Neuronal stem cell (in vitro differentiated cells): Measurements from ENCODE around the gene TRPM3.

ENCODE experiments used
- DNase-seq: peaks from one replicate; pipeline ENCODE4 v3.0.0-alpha.2; 2013; ENCODE audit warnings: low spot score
- H2AFZ ChIP-seq: one replicate; pipeline ENCODE4 v1.6.1; 2013; ENCODE audit warnings: mild to moderate bottlenecking, low read length, inconsistent platforms
- H2AK5ac ChIP-seq: 2 replicates; pipeline ENCODE4 v1.6.1; 2013; ENCODE audit warnings: low read depth, mild to moderate bottlenecking, inconsistent platforms, low read length, moderate library complexity, mixed read lengths
- H2BK120ac ChIP-seq: 2 replicates; pipeline ENCODE4 v1.6.1; 2013; ENCODE audit warnings: low read depth, mild to moderate bottlenecking, inconsistent platforms, low read length, moderate library complexity, mixed read lengths
- H2BK12ac ChIP-seq: one replicate; pipeline ENCODE4 v1.6.1; 2013; ENCODE audit warnings: low read length, inconsistent platforms
- H2BK15ac ChIP-seq: 2 replicates; pipeline ENCODE4 v1.6.1; 2013; ENCODE audit warnings: mild to moderate bottlenecking, low read length, inconsistent platforms, mixed read lengths
- H2BK5ac ChIP-seq: one replicate; pipeline ENCODE4 v1.6.1; 2013; ENCODE audit warnings: inconsistent platforms, mild to moderate bottlenecking, low read length, moderate library complexity
- H3K14ac ChIP-seq: one replicate; pipeline ENCODE4 v1.6.1; 2013; ENCODE audit warnings: low read length, inconsistent platforms
- H3K18ac ChIP-seq: 2 replicates; pipeline ENCODE4 v1.6.1; 2013; ENCODE audit warnings: low read length, inconsistent platforms
- H3K23ac ChIP-seq: 2 replicates; pipeline ENCODE4 v1.6.1; 2013; ENCODE audit warnings: low read depth, mild to moderate bottlenecking, mixed read lengths, low read length, inconsistent platforms; ENCODE audit not compliant: poor library complexity
- H3K27ac ChIP-seq: replicated peaks from 3 replicates; pipeline ENCODE4 v1.5.1; 2013; ENCODE audit warnings: low read length, inconsistent platforms
- H3K27me3 ChIP-seq, 3 experiments: 2 replicates each; pipeline ENCODE4 v1.6.1; 2013; ENCODE audit warnings: low read length in 3 of 3, mild to moderate bottlenecking in 2 of 3, inconsistent platforms in 1 of 3, low read depth in 1 of 3, mixed read lengths in 1 of 3, moderate library complexity in 1 of 3; ENCODE audit not compliant: control insufficient read depth in 3 of 3, insufficient read depth in 3 of 3
- H3K36me3 ChIP-seq, 2 donors: replicated peaks in 1 of 2; 2 replicates each; pipeline ENCODE4 v1.6.1; 2013; ENCODE audit warnings: low read length in 2 of 2; ENCODE audit not compliant: control insufficient read depth in 2 of 2, insufficient read depth in 2 of 2
- H3K4ac ChIP-seq: 2 replicates; pipeline ENCODE4 v1.6.1; 2013; ENCODE audit warnings: inconsistent platforms, mild to moderate bottlenecking, low read length, moderate library complexity
- H3K4me1 ChIP-seq, 2 donors: 1 replicate in 1 of 2; 2 replicates in 1 of 2; pipeline ENCODE4 v1.6.1; 2013; ENCODE audit warnings: low read length in 2 of 2, low read depth in 1 of 2; ENCODE audit not compliant: control insufficient read depth in 2 of 2, insufficient read depth in 1 of 2
- H3K4me2 ChIP-seq: one replicate; pipeline ENCODE4 v1.6.1; 2013; ENCODE audit warnings: mild to moderate bottlenecking, low read length, inconsistent platforms; ENCODE audit not compliant: insufficient read depth, poor library complexity, severe bottlenecking
- H3K4me3 ChIP-seq, 2 donors: 2 replicates each; pipeline ENCODE4 v1.5.1; 2013; ENCODE audit warnings: low read length in 2 of 2, mild to moderate bottlenecking in 2 of 2, inconsistent platforms in 1 of 2, moderate library complexity in 1 of 2
- H3K79me1 ChIP-seq: one replicate; pipeline ENCODE4 v1.6.1; 2013; ENCODE audit warnings: low read depth, mild to moderate bottlenecking, inconsistent platforms, low read length, moderate library complexity
- H3K9ac ChIP-seq: one replicate; pipeline ENCODE4 v1.6.1; 2013; ENCODE audit warnings: mild to moderate bottlenecking, low read depth, low read length, inconsistent platforms; ENCODE audit not compliant: poor library complexity
- H3K9me3 ChIP-seq, 2 donors: replicated peaks in 1 of 2; 2 replicates each; pipeline versions ENCODE3 to v1.6.1; 2013; ENCODE audit warnings: low read length in 2 of 2, mild to moderate bottlenecking in 2 of 2, inconsistent platforms in 1 of 2, low read depth in 1 of 2, mixed read lengths in 1 of 2, moderate library complexity in 1 of 2; ENCODE audit not compliant: control insufficient read depth in 2 of 2, insufficient read depth in 1 of 2
- H4K8ac ChIP-seq: one replicate; pipeline ENCODE4 v1.6.1; 2013; ENCODE audit warnings: low read depth, mild to moderate bottlenecking, inconsistent platforms, low read length, moderate library complexity
- H4K91ac ChIP-seq: one replicate; pipeline ENCODE4 v1.6.1; 2013; ENCODE audit warnings: low read length, low read depth, mild to moderate bottlenecking, inconsistent platforms; ENCODE audit not compliant: poor library complexity
- WGBS, 2 donors: extraction: QIAGEN DNeasy Blood & Tissue Kit; methylation state at CpG; one replicate each; pipeline ENCODE4 v1.1.7; 2013; ENCODE audit warnings: missing lambda C conversion rate in 2 of 2, mixed read lengths in 1 of 2; ENCODE audit not compliant: insufficient read length in 2 of 2, insufficient replicate concordance in 1 of 2; ENCODE audit errors: extremely low coverage in 2 of 2; 5-methylcytosine and 5-hydroxymethylcytosine counted together

TRPM3 gene

DNA sequence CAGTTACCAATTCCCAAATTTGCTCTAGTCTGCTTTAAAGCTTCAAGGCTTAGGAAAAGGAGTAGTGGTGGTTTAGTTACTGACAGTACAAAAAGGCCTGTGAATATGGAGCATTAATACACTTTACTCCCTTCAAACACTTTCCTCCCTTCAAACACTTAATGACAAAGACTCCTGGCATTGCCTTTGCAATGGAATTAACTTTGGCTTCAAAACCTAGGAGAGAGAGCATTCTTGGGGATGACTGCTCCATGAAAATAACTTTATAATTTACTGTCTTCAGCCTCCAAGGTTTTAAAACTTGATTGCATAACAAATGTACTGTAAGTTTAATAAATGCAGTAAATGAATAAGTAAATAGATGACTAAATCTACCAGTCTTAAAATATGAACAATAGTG lies 185.6 kb downstream of the TRPM3 start:
- Histone ChIP-seq H3K9ac (no peak overlapping the region), H2BK12ac (no peak overlapping the region), H3K79me1 (no peaks in the 10 kb centered on the region), H2BK120ac (no peak overlapping the region), H3K4me3 (no peak overlapping the region), H2BK5ac (no peak overlapping the region), H3K27me3 (no peaks in the 10 kb centered on the region), H2BK15ac (no peak overlapping the region), H3K27ac (no peak overlapping the region), H3K14ac (no peak overlapping the region), H3K4ac (no peak overlapping the region), H3K4me2 (no peak overlapping the region), H4K91ac (no peak overlapping the region), H3K36me3 (no peaks in the 10 kb centered on the region), H3K23ac (no peak overlapping the region), H3K18ac (no peak overlapping the region), H4K8ac (no peak overlapping the region), H2AFZ (no peak overlapping the region), H3K4me1 (peaks cover 0 to 3% of the 10 kb centered on the region in 2 donors), H2AK5ac (no peak overlapping the region), H3K9me3 (no peaks in the 10 kb centered on the region)
- no peak for DNase-seq

DNA sequence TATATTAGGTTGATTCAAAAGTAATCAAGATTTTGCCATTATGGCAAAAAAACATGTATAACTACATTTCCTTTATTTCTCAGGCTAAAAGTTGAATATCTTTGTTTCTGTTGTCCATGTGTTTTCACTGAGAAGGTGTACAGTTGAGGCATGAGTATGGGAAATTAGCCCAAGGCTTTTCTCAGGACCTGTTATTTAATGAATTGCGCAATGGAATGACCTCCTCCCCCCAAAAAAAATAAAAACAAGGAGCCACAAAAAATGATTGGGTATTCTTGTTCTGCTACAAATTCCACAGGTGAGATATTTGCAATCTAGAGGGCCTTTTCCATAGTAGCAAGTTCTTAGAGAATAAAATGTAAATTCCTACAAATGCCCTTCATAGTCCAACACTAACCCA lies 186.8 kb downstream of the TRPM3 start:
- H3K27ac ChIP-seq: no peak overlapping the region
- H3K36me3 ChIP-seq: no peaks in the 10 kb centered on the region
- no peaks in the 10 kb centered on the region for H3K27me3 ChIP-seq
- H2BK120ac ChIP-seq: no peak overlapping the region
- no peak for DNase-seq
- H3K23ac ChIP-seq: no peak overlapping the region
- no peak overlapping the region for H4K91ac ChIP-seq
- H3K4me3 ChIP-seq: no peak overlapping the region
- no peak overlapping the region for H2AK5ac ChIP-seq
- H3K4ac ChIP-seq: no peak overlapping the region
- H3K14ac ChIP-seq: no peak overlapping the region
- H3K9me3 ChIP-seq: no peaks in the 10 kb centered on the region
- H3K4me1 ChIP-seq: peaks cover 0 to 3% of the 10 kb centered on the region in 2 donors
- WGBS, 2 donors: no CpG with 5 or more reads among the region's 1 CpG
- H4K8ac ChIP-seq: no peak overlapping the region
- H3K9ac ChIP-seq: no peak overlapping the region
- H3K79me1 ChIP-seq: no peaks in the 10 kb centered on the region
- no peak overlapping the region for H2AFZ ChIP-seq
- no peak overlapping the region for H3K4me2 ChIP-seq
- no peak overlapping the region for H2BK15ac ChIP-seq
- no peak overlapping the region for H2BK5ac ChIP-seq
- H2BK12ac ChIP-seq: no peak overlapping the region
- no peak overlapping the region for H3K18ac ChIP-seq

DNA sequence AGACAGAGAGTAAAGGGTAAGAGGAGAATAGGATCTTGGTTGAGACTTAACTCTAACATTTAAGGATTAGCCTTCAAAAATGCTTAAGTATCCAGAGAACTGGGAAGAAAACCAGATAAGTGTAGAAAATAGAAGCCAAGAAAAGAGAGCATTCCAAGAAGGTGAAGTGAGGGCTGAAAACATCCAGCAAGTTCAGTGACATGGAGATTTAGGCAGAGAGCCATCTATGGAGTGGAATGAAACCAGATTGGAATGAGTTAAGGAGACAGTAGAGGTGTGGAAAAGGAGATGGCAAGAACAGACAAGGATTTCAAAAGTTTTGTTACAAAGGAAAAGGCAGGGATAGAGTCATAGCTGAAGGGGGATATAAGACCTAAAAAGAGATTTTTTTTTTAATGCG lies 188.1 kb downstream of the TRPM3 start:
- H2BK120ac ChIP-seq: no peak overlapping the region
- WGBS, 2 donors: 100% methylated on average over 1 of the region's 1 CpG

DNA sequence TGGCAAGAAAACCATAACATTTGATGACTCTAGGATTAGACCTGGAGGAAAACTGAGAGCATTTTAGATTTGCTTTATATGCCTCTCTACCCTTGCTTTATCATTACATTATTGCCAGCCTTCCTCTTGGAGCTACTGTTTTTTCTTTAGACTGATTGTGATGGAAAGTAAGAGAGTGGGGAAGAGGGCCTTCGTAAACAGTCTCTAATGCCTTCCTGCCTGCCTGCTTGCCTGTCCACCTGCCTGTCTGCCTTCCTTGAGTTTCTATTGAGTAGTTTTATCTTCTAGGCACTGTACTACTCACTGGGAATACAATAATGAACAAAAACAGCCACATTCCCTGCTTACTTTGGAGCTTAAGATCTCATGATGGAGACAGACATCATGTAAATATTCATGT lies 189.3 kb downstream of the TRPM3 start:
- no peak overlapping the region for H2AK5ac ChIP-seq
- no peak overlapping the region for H3K4ac ChIP-seq
- no peak overlapping the region for H3K27ac ChIP-seq
- H3K4me3 ChIP-seq: no peak overlapping the region
- H3K23ac ChIP-seq: no peak overlapping the region
- H3K4me2 ChIP-seq: no peak overlapping the region
- no peak overlapping the region for H2BK15ac ChIP-seq
- H3K36me3 ChIP-seq: no peaks in the 10 kb centered on the region
- no peak overlapping the region for H2BK120ac ChIP-seq
- H4K8ac ChIP-seq: no peak overlapping the region
- H2BK5ac ChIP-seq: no peak overlapping the region
- no peaks in the 10 kb centered on the region for H3K79me1 ChIP-seq
- H3K14ac ChIP-seq: no peak overlapping the region
- H3K4me1 ChIP-seq: peaks cover 0 to 2% of the 10 kb centered on the region in 2 donors
- no peaks in the 10 kb centered on the region for H3K27me3 ChIP-seq
- H2AFZ ChIP-seq: no peak overlapping the region
- H3K9me3 ChIP-seq: peaks cover 0 to 5% of the 10 kb centered on the region in 2 donors
- no peak overlapping the region for H3K9ac ChIP-seq
- no peak for DNase-seq
- H3K18ac ChIP-seq: no peak overlapping the region
- no peak overlapping the region for H4K91ac ChIP-seq
- no CpG with 5 or more reads among the region's 1 CpG for WGBS, 2 donors
- no peak overlapping the region for H2BK12ac ChIP-seq

More for the DNA sequence above, 188.1 kb downstream of the TRPM3 start:
- Histone ChIP-seq H3K9me3 (peaks cover 0 to 5% of the 10 kb centered on the region in 2 donors), H4K91ac (no peak overlapping the region), H2AK5ac (no peak overlapping the region), H3K14ac (no peak overlapping the region), H3K4me1 (peaks cover 0 to 3% of the 10 kb centered on the region in 2 donors), H2AFZ (no peak overlapping the region), H3K9ac (no peak overlapping the region), H3K23ac (no peak overlapping the region), H3K4ac (no peak overlapping the region), H3K18ac (no peak overlapping the region), H3K36me3 (no peaks in the 10 kb centered on the region), H2BK12ac (no peak overlapping the region), H2BK5ac (no peak overlapping the region), H3K4me2 (no peak overlapping the region), H3K27me3 (no peaks in the 10 kb centered on the region), H3K4me3 (no peak overlapping the region), H4K8ac (no peak overlapping the region), H2BK15ac (no peak overlapping the region), H3K27ac (no peak overlapping the region), H3K79me1 (no peaks in the 10 kb centered on the region)
- DNase-seq: no peak
